Kidney glomerular epithelial cell (primary cell): ENCODE data around the gene SEC24C.
"Not testable (repeated sequence)": the region's sequence is repeated elsewhere in the genome, so short reads cannot be mapped to it uniquely, and the experiment has no call there.

Experiments used
- DNase-seq: peaks from one replicate; lab custom pipeline; 2025; lab: John Stamatoyannopoulos, UW

SEC24C gene

DNA sequence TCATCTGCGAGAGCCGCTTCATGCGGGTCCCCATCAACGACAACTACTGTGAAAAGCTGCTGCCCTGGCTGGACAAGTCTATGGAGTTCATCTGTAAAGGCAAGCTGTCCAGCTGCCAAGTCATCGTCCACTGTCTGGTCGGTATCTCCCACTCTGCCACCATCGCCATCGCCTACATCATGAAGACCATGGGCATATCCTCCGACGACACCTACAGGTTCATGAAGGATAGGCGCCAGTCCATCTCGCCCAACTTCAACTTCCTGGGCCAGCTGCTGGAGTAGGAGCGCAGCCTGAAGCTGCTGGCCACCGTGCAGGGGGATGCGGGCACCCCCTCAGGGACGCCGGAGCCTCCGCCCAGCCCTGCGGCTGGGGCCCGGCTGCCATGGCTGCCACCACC, 11.7 kb upstream of the SEC24C start:
- no peak for DNase-seq

- no peak for DNase-seq
Observed at GRCh38 chr10:73732931-73733623, 11.1 kb upstream of the SEC24C start.

- DNase-seq, result no peak
Observed at GRCh38 chr10:73734028-73734720, 10.0 kb upstream of the SEC24C start.

- no peak for DNase-seq
Observed at GRCh38 chr10:73734796-73735305, 9.3 kb upstream of the SEC24C start.

DNA sequence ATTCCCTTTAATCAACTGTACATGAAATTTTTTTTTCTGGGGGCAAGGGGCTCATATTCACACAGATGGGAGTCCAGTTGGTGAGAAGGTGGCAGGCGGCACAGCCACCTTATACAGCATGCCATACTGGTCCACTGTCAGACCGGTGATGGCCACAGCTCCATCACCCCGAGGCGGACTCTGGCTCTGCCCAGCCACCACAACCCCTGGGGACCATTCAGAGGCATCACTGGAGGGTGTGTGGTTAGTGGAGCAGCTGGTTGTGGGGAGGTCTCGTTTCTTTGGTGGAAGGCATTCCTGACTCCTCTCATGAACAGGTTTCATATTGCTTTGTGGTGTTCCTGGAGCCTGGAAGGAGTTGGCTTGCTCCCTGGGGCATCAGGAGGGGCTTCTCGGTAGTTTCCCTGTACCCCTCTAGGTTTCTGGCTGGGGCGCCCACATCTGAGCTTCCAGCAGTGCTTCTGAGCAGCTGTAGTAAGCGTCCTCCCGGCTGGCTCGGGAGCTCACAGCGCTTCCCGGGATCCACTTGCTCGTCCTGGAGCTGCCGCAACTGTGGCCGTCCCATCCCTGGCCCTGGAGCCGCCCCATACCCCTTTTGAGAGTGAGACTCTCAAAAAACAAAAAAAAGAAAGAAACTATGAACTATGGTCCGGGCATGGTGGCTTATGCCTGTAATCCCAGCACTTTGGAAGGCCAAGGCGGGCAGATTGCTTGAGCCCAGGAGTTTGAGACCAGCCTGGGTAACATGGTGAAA, 3.5 kb upstream of the SEC24C start:
- DNase-seq, result not testable (repeated sequence)

DNA sequence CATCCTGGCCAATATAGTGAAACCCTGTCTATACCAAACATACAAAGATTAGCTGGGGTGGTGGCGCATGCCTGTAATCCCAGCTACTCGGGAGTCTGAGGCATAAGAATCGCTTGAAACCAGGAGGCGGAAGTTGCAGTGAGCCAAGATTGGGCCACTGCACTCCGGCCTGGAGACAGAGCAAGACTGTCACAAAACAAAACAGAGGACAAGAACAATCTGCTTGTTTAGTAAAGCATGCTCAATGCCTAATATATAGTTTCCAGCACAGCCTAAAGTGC, 1.8 kb upstream of the SEC24C start:
- DNase-seq, result no peak

GRCh38 chr10:73743327-73743904, 756 bp upstream of the SEC24C start:
- no peak for DNase-seq

GRCh38 chr10:73744664-73744975, 448 bp downstream of the SEC24C start:
- peak; percentile 42 for DNase-seq

- no peak for DNase-seq
Observed at GRCh38 chr10:73746721-73747120, 2.5 kb downstream of the SEC24C start.

DNA sequence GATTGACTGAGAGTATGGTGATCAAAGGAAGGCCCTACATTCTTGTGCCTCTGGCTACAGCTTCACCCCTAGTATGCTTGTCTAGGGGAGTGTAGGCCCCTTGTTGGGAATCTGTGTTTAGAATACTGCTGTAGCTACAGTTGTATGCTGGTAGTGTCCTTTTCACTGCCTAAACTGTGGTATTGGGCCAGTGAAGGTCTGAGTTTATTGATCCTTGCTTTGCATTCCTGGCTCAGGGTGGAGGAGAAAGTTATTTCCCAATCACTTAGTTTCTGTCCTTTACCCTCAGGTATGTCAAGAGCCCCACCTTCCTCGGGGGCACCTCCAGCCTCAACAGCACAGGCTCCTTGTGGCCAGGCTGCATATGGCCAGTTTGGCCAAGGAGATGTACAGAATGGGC, 6.6 kb downstream of the SEC24C start:
- DNase-seq, result no peak

- DNase-seq, result no peak
Observed at GRCh38 chr10:73756183-73756582, 12.0 kb downstream of the SEC24C start.

- DNase-seq, result no peak
Observed at GRCh38 chr10:73758704-73759511, 14.7 kb downstream of the SEC24C start.

- DNase-seq, result no peak
Observed at GRCh38 chr10:73759512-73760115, 15.4 kb downstream of the SEC24C start.

- no peak for DNase-seq
Observed at GRCh38 chr10:73761781-73762180, 17.6 kb downstream of the SEC24C start.

- peak; percentile 62 for DNase-seq
Observed at GRCh38 chr10:73762915-73763314, 18.7 kb downstream of the SEC24C start.

GRCh38 chr10:73763343-73763742, 19.2 kb downstream of the SEC24C start:
- no peak for DNase-seq

DNA sequence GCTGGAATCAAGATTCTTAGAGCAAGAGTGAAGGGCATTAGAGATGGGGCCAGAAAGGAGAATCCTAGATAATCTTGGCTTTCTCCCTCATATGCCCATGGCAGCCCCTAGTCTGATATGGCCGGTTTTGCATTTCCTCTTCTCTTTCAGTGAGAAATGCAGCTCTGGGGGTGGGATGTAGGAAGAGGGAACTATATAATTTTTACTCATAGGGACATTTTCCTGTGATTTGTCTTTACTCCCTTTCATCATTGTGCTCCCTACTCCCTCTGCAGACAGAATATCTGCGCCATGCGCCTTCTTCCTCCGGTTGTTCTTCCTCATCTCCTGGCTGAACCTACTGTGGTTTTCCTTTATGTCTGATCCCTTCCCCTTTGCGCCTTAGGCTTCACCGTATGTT, 20.9 kb downstream of the SEC24C start:
- no peak for DNase-seq

DNA sequence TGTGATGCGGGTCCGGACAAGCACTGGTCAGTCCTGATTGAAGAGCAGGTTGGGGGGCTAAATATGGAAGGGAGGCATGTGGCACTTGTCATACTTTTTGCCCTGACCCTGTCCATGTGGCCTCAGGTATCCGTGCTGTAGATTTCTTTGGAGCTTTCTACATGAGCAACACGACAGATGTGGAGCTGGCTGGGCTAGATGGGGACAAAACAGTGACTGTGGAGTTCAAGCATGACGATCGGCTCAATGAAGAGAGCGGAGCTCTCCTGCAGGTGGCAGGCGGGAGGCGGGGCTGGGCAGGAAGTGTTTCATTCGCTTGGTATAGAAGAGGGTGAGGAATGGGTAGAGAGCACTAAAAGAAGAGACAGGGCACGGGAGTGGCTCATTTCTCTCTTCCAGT, 24.7 kb downstream of the SEC24C start:
- no peak for DNase-seq

- DNase-seq, result no peak
Observed at GRCh38 chr10:73769396-73769795, 25.2 kb downstream of the SEC24C start.

DNA sequence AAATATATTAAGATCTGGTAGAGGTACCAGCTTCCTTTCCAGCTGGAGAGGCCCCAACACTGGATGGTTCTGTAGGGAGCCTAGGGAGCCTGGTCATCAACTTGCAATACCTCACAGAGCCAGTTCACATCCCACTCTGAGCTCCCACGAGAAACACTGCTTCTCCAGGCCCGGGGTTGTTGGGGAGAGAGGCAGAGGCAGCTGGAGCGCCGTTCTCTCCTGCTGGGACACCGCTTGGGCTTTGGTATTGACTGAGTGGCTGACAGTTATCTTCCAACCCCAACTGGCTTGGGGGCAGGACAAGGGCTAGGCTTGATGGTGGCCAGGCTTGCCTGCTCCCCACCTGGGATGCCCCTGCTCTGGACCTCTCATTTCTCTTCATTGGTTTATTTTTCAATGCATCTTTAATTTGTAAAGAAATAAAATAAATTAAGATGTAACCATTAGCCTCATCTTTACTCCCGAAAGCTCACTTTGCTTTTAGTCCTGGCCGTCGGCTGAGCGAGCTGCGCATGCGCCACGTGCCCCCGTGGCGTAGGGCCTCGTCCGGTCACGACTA, 27.6 kb downstream of the SEC24C start:
- no peak for DNase-seq
